Activated CD4-positive, alpha-beta T cell treated with anti-CD3 and anti-CD28 coated beads for 36 hours (primary cell): ENCODE measurements around the gene ZNF804A. TPM values are rescaled to one million over a fixed set of nuclear protein-coding genes. Genes with fewer than 3 reads are reported as not detected.
"Not testable (repeated sequence)": the region's sequence is repeated elsewhere in the genome, so short reads cannot be mapped to it uniquely, and the experiment has no call there.

Experiments used
- ATAC-seq: fragments of 200-7000 bp; cut with Tn5 transposase; one replicate; pipeline ENCODE4 v1.10.0; 2021; ENCODE audit warnings: mild to moderate bottlenecking, moderate library complexity
- CTCF ChIA-PET: fragments of 350-600 bp; sonication (Branson Sonifier 250); formaldehyde crosslinking; loops from one replicate; lab custom pipeline; 2021; ENCODE audit warnings: antibody characterized with exemption; lab: Charles Lee
- POLR2A ChIA-PET: fragments of 350-600 bp; sonication (Branson Sonifier 250); formaldehyde crosslinking; loops from one replicate; lab custom pipeline; 2021; ENCODE audit warnings: antibody characterized with exemption, inconsistent platforms; lab: Charles Lee
- DNase-seq: peaks from one replicate; pipeline ENCODE4 v3.0.0-alpha.2; 2020
- H3K27ac Mint-ChIP-seq: one replicate; pipeline ENCODE4 v1.8.0; 2021; ENCODE audit warnings: mixed read lengths
- H3K27me3 Mint-ChIP-seq: one replicate; pipeline ENCODE4 v1.8.0; 2021; ENCODE audit warnings: mixed read lengths
- H3K36me3 Mint-ChIP-seq: one replicate; pipeline ENCODE4 v1.8.0; 2021; ENCODE audit warnings: low read depth, mixed read lengths
- H3K4me1 Mint-ChIP-seq: one replicate; pipeline ENCODE4 v1.8.0; 2021; ENCODE audit warnings: mixed read lengths
- H3K4me3 Mint-ChIP-seq: one replicate; pipeline ENCODE4 v1.8.0; 2021; ENCODE audit warnings: mild to moderate bottlenecking, moderate library complexity, mixed read lengths
- H3K9me3 Mint-ChIP-seq: one replicate; pipeline ENCODE4 v1.8.0; 2021; ENCODE audit warnings: low read depth, mixed read lengths
- intact Hi-C, 2 experiments: fragments of 100-400 bp; cut with DNase I in 1 of 2; cut with micrococcal nuclease in 1 of 2; formaldehyde crosslinking; loops; one replicate each; pipeline versions ENCODE4 v1.14.2 to v1.15.1; 2022 to 2024; cut with DNase I, micrococcal nuclease
- total RNA-seq, 2 experiments: library from RNA; stranded (reverse); gene quantifications; one replicate each; pipeline ENCODE4 v1.2.3, GENCODE V29; 2021

Gene ZNF804A
- total RNA-seq, 2 experiments from 2014 or later = not detected

- no peaks in the 10 kb centered on the region for H3K36me3 Mint-ChIP-seq
- CTCF ChIA-PET = no interaction called here
- POLR2A ChIA-PET = no interaction called here
- no peak overlapping the region for H3K4me3 Mint-ChIP-seq
- DNase-seq = no peak
- H3K27ac Mint-ChIP-seq = no peak overlapping the region
- no peaks in the 10 kb centered on the region for H3K9me3 Mint-ChIP-seq
- intact Hi-C loops = no loop called here
- H3K4me1 Mint-ChIP-seq = no peaks in the 10 kb centered on the region
- no peaks in the 10 kb centered on the region for H3K27me3 Mint-ChIP-seq
- no peak for ATAC-seq
These were observed 237.0 kb downstream of the ZNF804A start for GRCh38 chr2:184835398-184835715.

- H3K27ac Mint-ChIP-seq = no peak overlapping the region
- DNase-seq (no peak), ATAC-seq (no peak)
- H3K4me1 Mint-ChIP-seq = no peaks in the 10 kb centered on the region
- CTCF ChIA-PET = no interaction called here
- H3K4me3 Mint-ChIP-seq = no peak overlapping the region
- POLR2A ChIA-PET = no interaction called here
- no peaks in the 10 kb centered on the region for H3K36me3 Mint-ChIP-seq
- peaks cover 9% of the 10 kb centered on the region for H3K9me3 Mint-ChIP-seq
- no peaks in the 10 kb centered on the region for H3K27me3 Mint-ChIP-seq
- intact Hi-C loops = no loop called here
These were observed 249.0 kb downstream of the ZNF804A start for GRCh38 chr2:184847331-184847730.

- no peaks in the 10 kb centered on the region for H3K36me3 Mint-ChIP-seq
- no peak overlapping the region for H3K27ac Mint-ChIP-seq
- CTCF ChIA-PET = no interaction called here
- intact Hi-C loops = no loop called here
- no peaks in the 10 kb centered on the region for H3K4me1 Mint-ChIP-seq
- ATAC-seq (no peak), DNase-seq (no peak)
- POLR2A ChIA-PET = no interaction called here
- H3K4me3 Mint-ChIP-seq = no peak overlapping the region
- H3K27me3 Mint-ChIP-seq = no peaks in the 10 kb centered on the region
- peaks cover 11% of the 10 kb centered on the region for H3K9me3 Mint-ChIP-seq
These were observed 251.2 kb downstream of the ZNF804A start for GRCh38 chr2:184849516-184849915.

- Mint-ChIP-seq H3K9me3 (peaks cover 4% of the 10 kb centered on the region), H3K36me3 (no peaks in the 10 kb centered on the region), H3K27me3 (no peaks in the 10 kb centered on the region), H3K4me1 (no peaks in the 10 kb centered on the region), H3K27ac (no peak overlapping the region), H3K4me3 (no peak overlapping the region)
- POLR2A ChIA-PET = no interaction called here
- CTCF ChIA-PET = no interaction called here
- intact Hi-C loops = no loop called here
- no peak for DNase-seq
- ATAC-seq = no peak
These were observed 253.2 kb downstream of the ZNF804A start for GRCh38 chr2:184851576-184851975.

- H3K4me1 Mint-ChIP-seq = no peaks in the 10 kb centered on the region
- ATAC-seq (no peak), DNase-seq (no peak)
- ChIA-PET CTCF (no interaction called here), POLR2A (no interaction called here)
- no peaks in the 10 kb centered on the region for H3K36me3 Mint-ChIP-seq
- H3K9me3 Mint-ChIP-seq = peaks cover 10% of the 10 kb centered on the region
- intact Hi-C loops = no loop called here
- H3K27ac Mint-ChIP-seq = no peak overlapping the region
- H3K27me3 Mint-ChIP-seq = no peaks in the 10 kb centered on the region
- H3K4me3 Mint-ChIP-seq = no peak overlapping the region
These were observed 260.9 kb downstream of the ZNF804A start for GRCh38 chr2:184859187-184859586.

GRCh38 chr2:184860744-184861143 is 262.4 kb downstream of the ZNF804A start:
- POLR2A ChIA-PET = no interaction called here
- DNase-seq (no peak), ATAC-seq (no peak)
- H3K27ac Mint-ChIP-seq = no peak overlapping the region
- no peak overlapping the region for H3K4me3 Mint-ChIP-seq
- no peaks in the 10 kb centered on the region for H3K36me3 Mint-ChIP-seq
- intact Hi-C loops = no loop called here
- CTCF ChIA-PET = no interaction called here
- peaks cover 9% of the 10 kb centered on the region for H3K9me3 Mint-ChIP-seq
- H3K27me3 Mint-ChIP-seq = no peaks in the 10 kb centered on the region
- no peaks in the 10 kb centered on the region for H3K4me1 Mint-ChIP-seq

GRCh38 chr2:184875212-184875611 is 276.9 kb downstream of the ZNF804A start:
- POLR2A ChIA-PET = no interaction called here
- no peak overlapping the region for H3K4me3 Mint-ChIP-seq
- H3K27me3 Mint-ChIP-seq = no peaks in the 10 kb centered on the region
- no peaks in the 10 kb centered on the region for H3K4me1 Mint-ChIP-seq
- H3K9me3 Mint-ChIP-seq = no peaks in the 10 kb centered on the region
- CTCF ChIA-PET = no interaction called here
- no peak overlapping the region for H3K27ac Mint-ChIP-seq
- no peaks in the 10 kb centered on the region for H3K36me3 Mint-ChIP-seq
- DNase-seq (no peak), ATAC-seq (no peak)
- intact Hi-C loops = no loop called here

- POLR2A ChIA-PET = no interaction called here
- no peaks in the 10 kb centered on the region for H3K36me3 Mint-ChIP-seq
These were observed 277.6 kb downstream of the ZNF804A start for GRCh38 chr2:184875911-184876310.

GRCh38 chr2:184877909-184878308 is 279.6 kb downstream of the ZNF804A start:
- POLR2A ChIA-PET = no interaction called here

More at GRCh38 chr2:184875911-184876310, 277.6 kb downstream of the ZNF804A start:
- Mint-ChIP-seq H3K4me3 (no peak overlapping the region), H3K27ac (no peak overlapping the region), H3K4me1 (no peaks in the 10 kb centered on the region), H3K27me3 (no peaks in the 10 kb centered on the region), H3K9me3 (no peaks in the 10 kb centered on the region)
- CTCF ChIA-PET = no interaction called here
- no peak for DNase-seq
- intact Hi-C loops = no loop called here
- ATAC-seq = no peak

GRCh38 chr2:184879671-184880070 is 281.3 kb downstream of the ZNF804A start:
- no peak for DNase-seq
- ChIA-PET CTCF (no interaction called here), POLR2A (no interaction called here)
- no peaks in the 10 kb centered on the region for H3K27me3 Mint-ChIP-seq
- no peaks in the 10 kb centered on the region for H3K4me1 Mint-ChIP-seq
- H3K4me3 Mint-ChIP-seq = no peak overlapping the region
- no peak for ATAC-seq
- intact Hi-C loops = no loop called here
- no peaks in the 10 kb centered on the region for H3K36me3 Mint-ChIP-seq
- H3K27ac Mint-ChIP-seq = no peak overlapping the region
- H3K9me3 Mint-ChIP-seq = peaks cover 4% of the 10 kb centered on the region

More at GRCh38 chr2:184877909-184878308, 279.6 kb downstream of the ZNF804A start:
- H3K27me3 Mint-ChIP-seq = no peaks in the 10 kb centered on the region
- H3K27ac Mint-ChIP-seq = no peak overlapping the region
- H3K4me3 Mint-ChIP-seq = no peak overlapping the region
- no peak for ATAC-seq
- H3K4me1 Mint-ChIP-seq = no peaks in the 10 kb centered on the region
- no peak for DNase-seq
- intact Hi-C loops = no loop called here
- CTCF ChIA-PET = no interaction called here
- H3K9me3 Mint-ChIP-seq = peaks cover 4% of the 10 kb centered on the region
- no peaks in the 10 kb centered on the region for H3K36me3 Mint-ChIP-seq

GRCh38 chr2:184886585-184886984 is 288.3 kb downstream of the ZNF804A start:
- H3K36me3 Mint-ChIP-seq, CTCF ChIA-PET, ATAC-seq, DNase-seq, H3K27me3 Mint-ChIP-seq, H3K27ac Mint-ChIP-seq, POLR2A ChIA-PET, intact Hi-C loops, H3K4me3 Mint-ChIP-seq, H3K4me1 Mint-ChIP-seq: not testable (repeated sequence)
- H3K9me3 Mint-ChIP-seq = peaks cover 13% of the 10 kb centered on the region

- Mint-ChIP-seq H3K9me3 (peaks cover 9% of the 10 kb centered on the region), H3K27ac (no peak overlapping the region), H3K27me3 (no peaks in the 10 kb centered on the region), H3K4me1 (no peaks in the 10 kb centered on the region), H3K4me3 (no peak overlapping the region), H3K36me3 (no peaks in the 10 kb centered on the region)
- ATAC-seq (no peak), DNase-seq (no peak)
- intact Hi-C loops = no loop called here
- ChIA-PET CTCF (no interaction called here), POLR2A (no interaction called here)
These were observed 292.0 kb downstream of the ZNF804A start for GRCh38 chr2:184890311-184890710.

GRCh38 chr2:184904991-184905390 is 306.7 kb downstream of the ZNF804A start:
- Mint-ChIP-seq H3K27ac (no peak overlapping the region), H3K36me3 (no peaks in the 10 kb centered on the region), H3K4me3 (no peak overlapping the region), H3K9me3 (peaks cover 4% of the 10 kb centered on the region), H3K4me1 (no peaks in the 10 kb centered on the region), H3K27me3 (no peaks in the 10 kb centered on the region)
- POLR2A ChIA-PET = no interaction called here
- DNase-seq (no peak), ATAC-seq (no peak)
- CTCF ChIA-PET = no interaction called here
- intact Hi-C loops = no loop called here
